HG03135 (cell line): ENCODE results near the gene ZNF674.
"Not testable (repeated sequence)": the region's sequence is repeated elsewhere in the genome, so short reads cannot be mapped to it uniquely, and the experiment has no call there.

Source experiments
- ATAC-seq: cut with Tn5 transposase; IDR thresholded peaks from one replicate; pipeline ENCODE4 v1.9.1; 2021; ENCODE audit warnings: mild to moderate bottlenecking, moderate library complexity; ENCODE audit not compliant: unreplicated experiment

The ZNF674 gene

DNA sequence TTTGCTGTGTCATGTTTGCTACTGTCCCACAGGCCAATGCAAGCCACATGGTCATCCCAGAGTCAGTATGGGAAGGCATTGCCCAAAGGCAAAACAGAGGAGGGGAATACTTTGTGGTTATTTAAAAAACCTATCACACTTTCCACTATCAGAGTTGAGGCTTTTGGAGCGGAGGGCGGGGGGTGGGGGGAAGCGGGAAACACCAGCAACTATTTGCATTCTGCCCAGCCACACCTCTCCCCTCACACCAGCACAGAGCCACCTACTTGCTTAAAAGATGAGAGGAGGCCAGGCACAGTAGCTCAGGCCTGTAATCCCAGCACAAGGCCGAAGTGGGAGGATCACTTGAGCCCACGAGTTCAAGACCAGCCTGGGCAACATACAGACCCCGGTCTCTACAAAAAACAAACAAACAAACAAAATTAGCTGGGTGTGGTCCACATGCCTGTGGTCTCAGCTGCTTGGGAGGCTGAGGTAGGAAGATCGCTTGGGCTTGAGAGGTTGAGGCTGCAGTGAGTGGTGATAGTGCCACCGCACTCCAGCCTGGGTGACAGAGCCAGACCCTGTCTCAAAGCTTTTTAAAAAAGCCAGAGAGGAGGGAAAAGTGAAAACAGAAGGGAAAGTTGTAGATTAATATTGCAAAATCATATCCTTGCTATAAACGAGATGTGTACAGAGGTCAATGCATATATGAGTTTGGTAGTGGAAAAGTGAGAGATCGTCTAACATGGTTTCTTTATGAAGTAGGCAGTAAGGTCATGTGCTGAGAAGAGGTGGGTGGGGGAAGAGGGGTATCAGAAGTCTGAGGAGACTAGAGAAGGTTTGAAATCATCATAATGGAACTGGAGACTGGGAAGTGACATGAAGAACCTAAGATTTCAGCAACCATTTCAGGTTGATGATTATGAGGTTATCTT is 26.5 kb upstream of the ZNF674 start:
- ATAC-seq = no peak

GRCh38 chrX:46569621-46570020 is 24.4 kb upstream of the ZNF674 start:
- ATAC-seq = no peak

GRCh38 chrX:46567388-46567787 is 22.2 kb upstream of the ZNF674 start:
- ATAC-seq = no peak

GRCh38 chrX:46561824-46562657 is 16.8 kb upstream of the ZNF674 start:
- peak; percentile 98 for ATAC-seq

DNA sequence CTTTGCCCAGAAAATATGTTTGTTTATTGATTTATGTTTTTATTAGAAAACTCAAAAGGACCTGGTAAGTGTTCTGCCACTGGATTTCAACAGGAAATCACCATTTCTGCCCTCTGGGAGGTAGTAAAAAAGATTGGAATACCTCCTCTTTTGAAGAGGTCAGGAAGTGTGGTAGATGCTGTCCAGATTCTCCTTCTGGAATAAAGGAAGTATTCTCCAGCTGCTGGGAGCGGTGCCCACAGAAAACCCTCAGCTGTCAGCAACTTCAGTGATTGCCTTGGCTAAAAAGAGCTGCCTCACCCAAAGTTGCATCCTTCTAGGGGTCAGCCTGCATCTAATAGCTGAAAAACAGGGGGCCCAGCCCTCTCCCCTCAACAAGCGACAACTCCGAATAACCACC is 13.8 kb upstream of the ZNF674 start:
- no peak for ATAC-seq

GRCh38 chrX:46554942-46555341 is 9.7 kb upstream of the ZNF674 start:
- ATAC-seq = no peak

DNA sequence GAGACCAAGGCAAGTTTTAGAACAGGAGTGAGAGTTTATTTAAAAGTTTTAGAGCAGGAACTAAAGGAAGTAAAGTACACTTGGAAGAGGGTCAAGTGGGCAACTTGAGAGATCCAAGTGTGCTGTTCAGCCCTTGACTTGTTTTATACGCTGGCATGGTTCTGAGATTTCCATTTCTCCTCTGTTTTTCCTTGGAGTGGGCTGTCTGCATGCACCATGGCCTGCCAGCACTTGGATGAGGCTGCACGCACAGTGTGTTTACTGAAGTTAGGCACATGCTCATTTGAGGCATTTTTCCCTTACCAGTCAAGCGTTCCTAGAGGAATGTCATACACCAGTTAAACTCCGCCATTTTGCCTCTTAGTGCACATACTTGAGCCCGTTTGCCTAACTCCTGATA is 8.7 kb upstream of the ZNF674 start:
- no peak for ATAC-seq

GRCh38 chrX:46551494-46552128 is 6.4 kb upstream of the ZNF674 start:
- no peak for ATAC-seq

DNA sequence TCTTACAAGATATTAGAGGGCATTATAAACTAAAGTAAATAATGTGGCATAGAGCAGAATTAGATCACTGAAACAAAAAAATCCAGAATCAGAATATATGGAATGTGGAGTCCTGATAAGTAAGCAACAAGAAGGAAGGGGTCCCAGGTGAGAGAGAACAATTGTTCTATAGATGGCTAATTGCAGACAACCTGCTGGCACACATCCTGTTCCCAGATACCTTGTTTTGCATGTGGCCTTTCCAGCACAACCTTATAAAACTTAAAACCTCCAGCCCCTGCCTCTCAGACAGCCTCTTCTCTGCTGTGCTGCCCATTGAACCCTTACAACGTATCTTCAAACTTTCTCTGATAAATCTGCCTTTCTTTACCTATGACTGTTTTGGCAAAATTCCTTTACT is 4.7 kb upstream of the ZNF674 start:
- ATAC-seq = no peak

GRCh38 chrX:46547857-46548256 is 2.6 kb upstream of the ZNF674 start:
- ATAC-seq = no peak

DNA sequence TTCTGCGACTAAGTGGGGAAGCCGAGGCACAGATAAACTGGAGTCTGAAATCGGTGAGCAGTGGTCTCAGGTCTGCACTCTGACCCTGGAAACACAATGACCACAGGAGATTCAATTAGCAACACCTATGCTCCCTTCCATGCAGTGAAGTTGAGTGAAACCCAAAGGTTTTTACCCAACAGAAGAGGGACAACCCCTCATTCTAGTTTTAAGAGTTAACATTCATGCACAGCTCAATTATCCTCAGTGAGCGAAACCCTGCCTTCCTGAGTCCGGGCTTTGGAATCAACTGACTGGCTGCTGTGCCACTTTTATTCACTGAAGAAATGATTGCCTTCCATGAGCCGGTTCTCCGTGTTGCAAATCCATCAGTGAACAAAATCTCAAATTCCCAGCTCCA is 694 bp downstream of the ZNF674 start:
- ATAC-seq = not testable (repeated sequence)

DNA sequence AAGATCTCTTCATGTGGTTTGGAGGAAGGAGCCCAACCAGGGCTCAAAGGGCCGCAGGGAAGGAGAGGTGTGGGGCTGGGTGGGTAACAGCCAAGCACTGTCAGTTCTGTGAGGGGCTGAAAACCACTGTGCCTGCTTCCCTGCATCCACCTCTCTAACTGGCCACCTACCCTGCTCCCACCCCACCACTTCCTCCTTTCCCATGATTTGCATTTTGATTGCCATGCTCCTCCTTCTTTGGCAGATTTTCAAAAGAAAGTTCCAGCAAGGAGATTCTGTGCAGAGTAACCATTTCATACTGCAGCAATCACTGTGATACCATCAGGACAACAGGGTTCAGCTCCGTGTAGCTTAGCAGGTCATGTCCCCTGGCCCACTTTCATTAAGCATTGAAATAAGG is 1.8 kb downstream of the ZNF674 start:
- ATAC-seq = no peak

GRCh38 chrX:46531442-46531841 is 13.8 kb downstream of the ZNF674 start:
- no peak for ATAC-seq

DNA sequence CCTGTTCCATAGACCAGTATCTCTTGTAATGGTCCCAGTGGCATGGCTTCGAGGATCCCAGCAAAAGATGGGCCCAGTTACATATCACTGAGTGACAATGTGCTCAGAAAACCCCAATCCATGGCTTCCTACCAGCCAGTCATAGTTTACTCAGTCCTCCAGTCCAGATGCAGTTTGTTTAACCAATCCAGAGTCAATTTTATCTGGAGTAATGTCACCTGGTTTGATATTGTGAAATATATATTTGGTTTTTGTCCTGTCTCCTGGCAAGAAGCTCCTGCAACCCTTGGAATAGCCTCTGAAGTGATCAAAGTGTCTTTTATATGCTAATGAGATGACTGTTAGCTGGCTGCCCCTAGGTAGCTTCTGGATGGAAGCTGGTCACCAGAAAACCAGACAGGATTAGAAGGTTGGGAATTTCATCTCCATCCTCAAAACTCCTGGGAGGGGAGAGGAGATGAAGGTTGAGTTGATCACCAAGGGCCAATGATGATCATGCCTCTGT is 14.8 kb downstream of the ZNF674 start:
- ATAC-seq = not testable (repeated sequence)

DNA sequence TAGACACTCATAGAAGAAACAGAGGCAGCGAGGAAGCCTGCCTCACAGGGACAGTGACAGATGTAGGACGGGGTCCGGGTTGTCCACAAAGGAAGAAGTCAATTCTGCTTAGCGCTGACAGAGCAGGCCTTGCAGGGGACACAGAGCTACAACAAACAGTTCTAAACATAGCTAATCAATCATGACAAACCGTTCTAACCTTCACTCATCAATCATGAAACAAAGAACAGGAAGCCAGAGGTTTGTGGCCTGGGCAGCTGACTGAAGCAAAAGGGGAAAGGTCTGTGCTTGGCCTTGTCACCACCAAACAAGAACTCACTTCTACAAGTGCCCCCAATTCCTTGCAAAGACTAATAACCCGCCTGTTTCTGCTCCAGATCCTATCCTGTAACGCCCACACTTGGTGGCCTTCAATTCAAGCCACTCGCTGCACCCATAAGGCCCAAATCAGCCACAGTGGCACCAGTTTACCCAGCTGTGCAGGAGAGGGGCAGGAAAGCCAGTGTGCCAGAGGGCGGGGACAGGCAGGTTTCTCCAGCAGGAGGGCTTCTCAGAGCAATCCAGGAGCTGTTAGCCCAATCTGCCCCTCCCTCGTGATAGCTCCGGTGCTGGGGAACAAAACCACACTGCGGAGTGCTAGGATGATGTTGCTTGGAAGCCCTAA is 15.3 kb downstream of the ZNF674 start:
- ATAC-seq = not testable (repeated sequence)

DNA sequence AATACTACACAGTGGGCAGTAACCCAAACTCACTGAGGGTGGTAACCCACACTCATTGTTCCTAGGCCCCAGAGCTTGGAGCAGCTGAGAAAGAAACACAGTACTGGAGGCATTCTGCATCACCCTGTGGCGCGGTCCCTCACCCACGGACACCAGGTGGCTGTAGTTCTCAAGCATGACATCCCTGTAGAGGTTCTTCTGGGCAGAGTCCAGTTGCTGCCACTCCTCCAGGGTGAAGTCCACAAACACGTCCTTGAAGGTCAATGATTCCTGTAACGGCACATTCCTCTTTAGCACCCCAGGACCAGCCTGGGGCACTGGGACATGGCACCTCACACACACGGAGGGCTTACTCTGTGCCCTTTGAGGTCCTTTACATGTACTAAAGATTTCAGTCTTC is 16.6 kb downstream of the ZNF674 start:
- ATAC-seq = not testable (repeated sequence)

DNA sequence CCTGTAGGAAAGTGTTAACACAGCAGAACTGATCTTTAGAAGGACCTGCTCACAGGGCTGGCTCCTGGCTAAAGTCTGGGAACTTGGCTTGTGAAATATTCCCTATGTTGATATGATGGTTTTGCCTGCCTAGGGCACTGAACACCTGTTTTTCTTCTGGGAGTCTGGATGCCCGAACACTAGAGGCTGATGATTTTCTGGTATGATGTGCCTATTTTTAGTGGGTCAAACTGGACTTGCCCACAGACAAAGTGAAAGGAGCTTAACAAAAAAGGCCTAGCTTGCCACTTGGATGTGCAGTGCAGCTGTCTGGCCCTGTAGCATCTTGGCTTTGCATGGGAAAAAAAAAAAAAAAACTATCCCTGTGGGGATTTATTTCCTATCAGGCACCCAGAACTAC is 39.1 kb downstream of the ZNF674 start:
- no peak for ATAC-seq

DNA sequence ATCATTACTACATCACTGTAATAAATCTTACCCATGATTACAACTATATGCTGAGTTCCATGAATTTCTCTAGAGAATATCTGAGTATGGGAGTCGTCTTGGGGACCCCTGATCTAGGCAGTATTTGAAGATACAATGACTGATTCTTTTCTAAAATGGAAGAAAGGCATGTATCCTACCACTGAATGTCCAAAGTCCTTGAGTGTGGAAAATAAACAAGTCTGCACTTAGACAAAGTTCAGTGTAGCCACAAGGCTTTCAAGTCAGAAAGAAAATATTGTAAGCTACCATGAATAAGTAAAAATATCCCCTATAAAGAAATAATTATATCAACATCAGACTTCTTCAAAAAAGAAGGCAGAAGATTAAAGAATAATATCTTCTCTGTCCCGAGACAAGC is 42.4 kb downstream of the ZNF674 start:
- no peak for ATAC-seq

DNA sequence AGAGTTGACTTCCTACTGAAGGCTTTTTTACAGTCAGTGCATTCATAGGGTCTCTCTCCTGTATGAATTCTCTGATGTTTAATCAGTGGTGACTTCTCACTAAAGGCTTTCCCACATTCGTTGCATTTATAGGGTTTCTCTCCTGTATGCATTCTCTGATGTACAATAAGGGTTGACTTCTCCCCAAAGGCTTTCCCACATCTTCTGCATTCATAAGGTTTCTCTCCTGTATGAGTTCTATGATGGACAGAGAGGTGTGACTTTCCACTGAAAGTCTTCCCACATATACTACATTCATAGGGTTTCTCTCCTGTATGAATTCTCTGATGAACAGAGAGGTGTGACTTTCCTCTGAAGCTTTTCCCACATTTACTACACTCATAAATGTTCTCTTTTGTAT is 45.2 kb downstream of the ZNF674 start:
- ATAC-seq = no peak

DNA sequence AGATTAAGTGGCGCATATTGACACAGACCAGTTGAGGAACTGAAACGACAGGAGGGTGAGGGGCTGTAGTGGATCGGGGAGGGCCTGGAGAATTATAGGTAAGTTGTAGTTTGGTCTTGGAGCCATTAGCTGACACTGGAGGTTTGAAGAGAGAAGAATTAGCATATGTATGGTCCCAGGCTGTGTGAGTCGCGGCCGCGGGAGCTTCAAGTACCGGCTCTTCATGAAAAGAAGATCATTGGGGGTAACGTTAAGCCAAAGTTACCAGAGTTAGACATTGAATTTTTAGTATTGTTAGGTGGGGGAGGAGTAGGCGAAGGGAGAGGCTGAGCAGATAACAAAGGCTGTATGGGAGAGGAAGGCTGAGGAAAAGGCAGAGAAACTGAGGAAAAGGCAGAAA is 56.5 kb downstream of the ZNF674 start:
- ATAC-seq = no peak

DNA sequence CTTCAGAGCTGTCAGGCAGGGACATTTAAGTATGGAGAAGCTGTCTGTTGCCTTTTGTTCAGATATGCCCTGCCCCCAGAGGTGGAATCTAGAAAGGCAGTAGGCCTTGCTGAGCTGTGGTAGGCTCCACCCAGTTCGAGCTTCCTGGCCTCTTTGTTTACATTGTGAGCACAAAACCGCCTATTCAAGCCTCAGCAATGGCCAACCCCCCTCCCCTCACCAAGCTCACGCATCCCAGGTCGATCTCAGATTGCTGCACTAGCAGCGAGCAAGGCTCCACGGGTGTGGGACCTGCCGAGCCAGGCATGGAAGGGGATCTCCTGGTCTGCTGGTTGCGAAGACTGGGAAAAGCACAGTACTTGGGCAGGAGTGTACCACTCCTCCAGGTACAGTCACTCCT is 59.3 kb downstream of the ZNF674 start:
- ATAC-seq = no peak
